Neural cell (in vitro differentiated cells): ENCODE measurements around the gene KCNK13. TPM values are rescaled to one million over a fixed set of nuclear protein-coding genes. Genes with fewer than 3 reads are reported as not detected.

Source experiments
- H2AFZ ChIP-seq: fragments of 200-600, 300-800 bp; sonication (generic), shearing (Covaris generic); 2 replicates; pipeline ENCODE4 v1.6.0; 2014; ENCODE audit warnings: low read depth, mild to moderate bottlenecking, antibody characterized with exemption, low read length, moderate library complexity
- H3F3A ChIP-seq: fragments of 200-600 bp; shearing (Covaris generic); 2 replicates; pipeline ENCODE4 v1.6.1; 2016; ENCODE audit warnings: mild to moderate bottlenecking, moderate library complexity, mixed read lengths, antibody characterized with exemption, low read length; ENCODE audit not compliant: insufficient read depth, poor library complexity, severe bottlenecking
- H3K27ac ChIP-seq: fragments of 200-600, 300-800 bp; sonication (generic), shearing (Covaris generic); 2 replicates; pipeline ENCODE4 v1.5.1; 2014; ENCODE audit warnings: mild to moderate bottlenecking, low read length, moderate library complexity
- H3K27me3 ChIP-seq: fragments of 300-800, 200-600 bp; sonication (generic), shearing (Covaris generic); 2 replicates; pipeline ENCODE4 v1.6.0; 2014; ENCODE audit warnings: mild to moderate bottlenecking, low read depth, low read length, moderate library complexity; ENCODE audit not compliant: insufficient read depth
- H3K36me3 ChIP-seq: fragments of 300-800, 200-600 bp; sonication (generic), shearing (Covaris generic); 2 replicates; pipeline ENCODE4 v1.5.1; 2014; ENCODE audit warnings: mild to moderate bottlenecking, antibody characterized with exemption, low read length, moderate library complexity; ENCODE audit not compliant: insufficient read depth
- H3K4me2 ChIP-seq: fragments of 300-800, 200-600 bp; sonication (generic), shearing (Covaris generic); 2 replicates; pipeline ENCODE4 v1.6.0; 2014; ENCODE audit warnings: mild to moderate bottlenecking, low read length
- H3K4me3 ChIP-seq: fragments of 300-800, 200-600 bp; sonication (generic), shearing (Covaris generic); 2 replicates; pipeline ENCODE4 v1.5.1; 2014; ENCODE audit warnings: mild to moderate bottlenecking, low read length, moderate library complexity
- H3K79me2 ChIP-seq: fragments of 200-600 bp; shearing (Covaris generic); replicated peaks from 2 replicates; pipeline ENCODE4 v1.6.0; 2014; ENCODE audit warnings: mild to moderate bottlenecking, low read length, moderate library complexity; ENCODE audit not compliant: insufficient read depth
- H3K9ac ChIP-seq: fragments of 300-800, 200-600 bp; sonication (generic), shearing (Covaris generic); 2 replicates; pipeline ENCODE4 v1.6.1; 2016; ENCODE audit warnings: mild to moderate bottlenecking, low read length, mixed read lengths
- H3K9me2 ChIP-seq: fragments of 200-600 bp; shearing (Covaris generic); 2 replicates; pipeline ENCODE4 v1.6.1; 2016; ENCODE audit warnings: mild to moderate bottlenecking, low read length, mixed read lengths; ENCODE audit not compliant: insufficient read depth
- H3K9me3 ChIP-seq: fragments of 200-600, 300-800 bp; sonication (generic), shearing (Covaris generic); 2 replicates; pipeline ENCODE4 v1.6.1; 2016; ENCODE audit warnings: mild to moderate bottlenecking, mixed run types, low read length, moderate library complexity, mixed read lengths
- H4K20me1 ChIP-seq: fragments of 200-600 bp; shearing (Covaris generic); 2 replicates; pipeline ENCODE4 v1.6.1; 2016; ENCODE audit warnings: mild to moderate bottlenecking, mixed run types; ENCODE audit not compliant: insufficient read depth
- CTCF ChIP-seq: fragments of 450-650 bp; IDR thresholded peaks from 2 replicates; pipeline ENCODE4 v1.5.1; 2014; ENCODE audit warnings: antibody characterized with exemption, mild to moderate bottlenecking, moderate library complexity; ENCODE audit not compliant: poor library complexity, severe bottlenecking
- EP300 ChIP-seq: fragments of 450-650 bp; conservative IDR thresholded peaks from 2 replicates; pipeline ENCODE4 v1.6.1; 2014; ENCODE audit warnings: antibody characterized with exemption, mild to moderate bottlenecking, moderate library complexity; ENCODE audit not compliant: poor library complexity, severe bottlenecking
- EZH2 ChIP-seq: fragments of 200-600, 300-800 bp; shearing (Covaris generic), sonication (generic); IDR thresholded peaks from 2 replicates; pipeline ENCODE4 v1.6.1; 2014; ENCODE audit warnings: antibody characterized with exemption, low read length, borderline replicate concordance, mild to moderate bottlenecking; ENCODE audit not compliant: insufficient read depth, poor library complexity, severe bottlenecking
- MXI1 ChIP-seq: fragments of 450-650 bp; conservative IDR thresholded peaks from 2 replicates; pipeline ENCODE4 v1.6.1; 2014; ENCODE audit warnings: antibody characterized with exemption, mild to moderate bottlenecking; ENCODE audit not compliant: poor library complexity, severe bottlenecking
- POLR2AphosphoS5 ChIP-seq: IDR thresholded peaks from 2 replicates; pipeline ENCODE4 v1.6.1; 2012
- RAD21 ChIP-seq: fragments of 450-650 bp; conservative IDR thresholded peaks from 2 replicates; pipeline ENCODE4 v1.6.1; 2014; ENCODE audit warnings: antibody characterized with exemption, mild to moderate bottlenecking, moderate library complexity
- SMC3 ChIP-seq: fragments of 450-650 bp; conservative IDR thresholded peaks from 2 replicates; pipeline ENCODE4 v1.6.1; 2014; ENCODE audit warnings: antibody characterized with exemption, mild to moderate bottlenecking, moderate library complexity; ENCODE audit not compliant: poor library complexity
- TAF1 ChIP-seq: IDR thresholded peaks from 2 replicates; pipeline ENCODE4 v1.6.1; 2012; ENCODE audit warnings: low read depth
- polyA plus RNA-seq: library from polyadenylated mRNA; depleted of rRNA; stranded (reverse); fragments of >200 nt; gene quantifications from 2 replicates; pipeline ENCODE4 v1.2.3, GENCODE V29; 2014
- TF ChIP-seq, protein P1 (sequence below): IDR thresholded peaks from 2 replicates; pipeline ENCODE4 v1.6.1; 2012; ENCODE audit warnings: borderline replicate concordance

KCNK13 gene
- polyA plus RNA-seq, 1 donor from 2014 or later = 0.11 TPM

DNA sequence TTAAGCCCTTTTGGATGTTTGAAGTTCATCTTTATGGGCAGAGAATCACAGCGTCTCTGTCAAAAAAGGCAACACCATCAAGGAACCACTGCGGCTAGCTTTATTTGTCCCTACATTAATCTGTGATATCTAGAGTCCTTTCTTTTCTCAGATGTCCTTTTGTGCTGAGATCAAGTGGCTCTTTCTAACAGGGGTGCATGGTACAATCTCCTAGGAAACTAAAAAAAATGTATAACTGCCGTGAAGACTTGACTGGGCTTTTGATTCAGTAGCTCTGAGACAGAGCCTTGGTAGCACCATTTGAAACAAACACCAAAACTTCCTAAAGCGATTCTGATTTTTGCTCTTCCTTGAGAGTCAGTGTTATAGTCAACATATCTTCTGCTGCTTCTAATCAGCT is 33.3 kb downstream of the KCNK13 start:
- no peak for TF ChIP-seq SMC3
- no peak for TF ChIP-seq EP300
- TF ChIP-seq EZH2 = no peak
- no peak for TF ChIP-seq MXI1
- no peak for TF ChIP-seq TAF1
- no peak for TF ChIP-seq POLR2AphosphoS5
- TF ChIP-seq CTCF = no peak
- TF ChIP-seq, protein P1, sequence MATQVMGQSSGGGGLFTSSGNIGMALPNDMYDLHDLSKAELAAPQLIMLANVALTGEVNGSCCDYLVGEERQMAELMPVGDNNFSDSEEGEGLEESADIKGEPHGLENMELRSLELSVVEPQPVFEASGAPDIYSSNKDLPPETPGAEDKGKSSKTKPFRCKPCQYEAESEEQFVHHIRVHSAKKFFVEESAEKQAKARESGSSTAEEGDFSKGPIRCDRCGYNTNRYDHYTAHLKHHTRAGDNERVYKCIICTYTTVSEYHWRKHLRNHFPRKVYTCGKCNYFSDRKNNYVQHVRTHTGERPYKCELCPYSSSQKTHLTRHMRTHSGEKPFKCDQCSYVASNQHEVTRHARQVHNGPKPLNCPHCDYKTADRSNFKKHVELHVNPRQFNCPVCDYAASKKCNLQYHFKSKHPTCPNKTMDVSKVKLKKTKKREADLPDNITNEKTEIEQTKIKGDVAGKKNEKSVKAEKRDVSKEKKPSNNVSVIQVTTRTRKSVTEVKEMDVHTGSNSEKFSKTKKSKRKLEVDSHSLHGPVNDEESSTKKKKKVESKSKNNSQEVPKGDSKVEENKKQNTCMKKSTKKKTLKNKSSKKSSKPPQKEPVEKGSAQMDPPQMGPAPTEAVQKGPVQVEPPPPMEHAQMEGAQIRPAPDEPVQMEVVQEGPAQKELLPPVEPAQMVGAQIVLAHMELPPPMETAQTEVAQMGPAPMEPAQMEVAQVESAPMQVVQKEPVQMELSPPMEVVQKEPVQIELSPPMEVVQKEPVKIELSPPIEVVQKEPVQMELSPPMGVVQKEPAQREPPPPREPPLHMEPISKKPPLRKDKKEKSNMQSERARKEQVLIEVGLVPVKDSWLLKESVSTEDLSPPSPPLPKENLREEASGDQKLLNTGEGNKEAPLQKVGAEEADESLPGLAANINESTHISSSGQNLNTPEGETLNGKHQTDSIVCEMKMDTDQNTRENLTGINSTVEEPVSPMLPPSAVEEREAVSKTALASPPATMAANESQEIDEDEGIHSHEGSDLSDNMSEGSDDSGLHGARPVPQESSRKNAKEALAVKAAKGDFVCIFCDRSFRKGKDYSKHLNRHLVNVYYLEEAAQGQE = no peak
- TF ChIP-seq RAD21 = no peak
- Histone ChIP-seq H3K9ac (no peak overlapping the region), H3K4me3 (no peak overlapping the region), H3K36me3 (no peaks in the 10 kb centered on the region), H4K20me1 (no peaks in the 10 kb centered on the region), H3K9me2 (no peaks in the 10 kb centered on the region), H3K9me3 (no peaks in the 10 kb centered on the region), H3F3A (no peaks in the 10 kb centered on the region), H2AFZ (no peak overlapping the region), H3K4me2 (no peak overlapping the region), H3K27ac (no peak overlapping the region), H3K79me2 (no peaks in the 10 kb centered on the region), H3K27me3 (no peaks in the 10 kb centered on the region)

DNA sequence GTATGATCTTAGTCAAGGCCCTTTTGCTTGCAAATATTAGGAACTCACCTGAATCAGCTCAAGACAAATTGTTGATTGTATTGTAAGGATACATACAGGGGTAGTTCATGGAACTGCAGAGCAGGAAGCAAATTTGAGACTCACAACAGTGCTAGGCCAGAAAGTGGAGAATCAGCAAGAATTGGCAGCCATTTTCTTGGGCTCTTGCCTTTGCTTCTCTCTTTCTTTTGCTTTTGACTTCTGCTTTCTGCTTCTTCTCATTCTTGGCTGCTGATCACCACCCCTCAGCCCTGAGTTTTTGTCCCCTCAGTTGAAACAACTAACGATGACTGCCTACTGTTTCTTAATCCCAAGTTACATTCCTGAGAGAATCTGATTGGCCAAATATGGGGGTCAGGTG is 34.8 kb downstream of the KCNK13 start:
- no peaks in the 10 kb centered on the region for H3K9me3 ChIP-seq
- no peaks in the 10 kb centered on the region for H3K9me2 ChIP-seq
- no peaks in the 10 kb centered on the region for H3K36me3 ChIP-seq
- H4K20me1 ChIP-seq = no peaks in the 10 kb centered on the region
- no peaks in the 10 kb centered on the region for H3K27me3 ChIP-seq
- no peak overlapping the region for H3K4me2 ChIP-seq
- TF ChIP-seq EP300 (no peak), MXI1 (no peak), CTCF (no peak)
- no peak overlapping the region for H2AFZ ChIP-seq
- no peak overlapping the region for H3K9ac ChIP-seq
- H3K27ac ChIP-seq = no peak overlapping the region
- H3F3A ChIP-seq = no peaks in the 10 kb centered on the region
- no peak overlapping the region for H3K4me3 ChIP-seq
- H3K79me2 ChIP-seq = no peaks in the 10 kb centered on the region
